Natural killer cell (primary cell): ENCODE data around the gene TCL1B. TPM values are rescaled to one million over a fixed set of nuclear protein-coding genes. Genes with fewer than 3 reads are reported as not detected.
"Not testable (repeated sequence)": the region's sequence is repeated elsewhere in the genome, so short reads cannot be mapped to it uniquely, and the experiment has no call there.

Experiments used
- ATAC-seq, 3 donors: fragments of 150-1000 bp in 2 of 3; fragments of 200-7000 bp in 1 of 3; cut with Tn5 transposase; 1 replicate in 1 of 3; 2 replicates in 2 of 3; pipeline ENCODE4 v1.10.0; 2021; ENCODE audit warnings: mild to moderate bottlenecking in 2 of 3, moderate library complexity in 2 of 3
- DNase-seq, 2 donors: peaks; one replicate each; pipeline versions ENCODE4 v3.0.0 to v3.0.0-alpha.2; 2013 to 2021; ENCODE audit warnings: mixed read lengths in 1 of 2
- H3K27ac ChIP-seq: one replicate; pipeline ENCODE4 v1.5.1; 2013; ENCODE audit warnings: mild to moderate bottlenecking, low read length
- H3K27me3 ChIP-seq: one replicate; pipeline ENCODE4 v1.6.1; 2013; ENCODE audit warnings: low read length; ENCODE audit not compliant: control insufficient read depth, insufficient read depth
- H3K36me3 ChIP-seq: one replicate; pipeline ENCODE4 v1.6.1; 2013; ENCODE audit warnings: low read length; ENCODE audit not compliant: control insufficient read depth, insufficient read depth
- H3K4me1 ChIP-seq: one replicate; pipeline ENCODE4 v1.6.1; 2013; ENCODE audit warnings: low read length; ENCODE audit not compliant: control insufficient read depth, insufficient read depth
- H3K4me3 ChIP-seq: one replicate; pipeline ENCODE4 v1.5.1; 2013; ENCODE audit warnings: low read length
- H3K9me3 ChIP-seq: one replicate; pipeline ENCODE4 v1.6.1; 2013; ENCODE audit warnings: low read length; ENCODE audit not compliant: control insufficient read depth, insufficient read depth
- H3K27ac Mint-ChIP-seq, 2 donors: one replicate each; pipeline ENCODE4 v1.8.0; 2022; ENCODE audit warnings: mild to moderate bottlenecking in 2 of 2, mixed read lengths in 2 of 2, moderate library complexity in 1 of 2
- H3K27me3 Mint-ChIP-seq, 2 donors: one replicate each; pipeline ENCODE4 v1.8.0; 2022; ENCODE audit warnings: low read depth in 2 of 2, mixed read lengths in 2 of 2
- H3K36me3 Mint-ChIP-seq: one replicate; pipeline ENCODE4 v1.8.0; 2022; ENCODE audit warnings: mixed read lengths
- H3K4me1 Mint-ChIP-seq, 2 donors: one replicate each; pipeline ENCODE4 v1.8.0; 2022; ENCODE audit warnings: mixed read lengths in 2 of 2
- H3K4me3 Mint-ChIP-seq: one replicate; pipeline ENCODE4 v1.8.0; 2022; ENCODE audit warnings: mild to moderate bottlenecking, moderate library complexity, mixed read lengths
- H3K9me3 Mint-ChIP-seq, 2 donors: one replicate each; pipeline ENCODE4 v1.8.0; 2022; ENCODE audit warnings: mixed read lengths in 2 of 2
- WGBS: methylation state at CpG from one replicate; pipeline ENCODE4 v1.1.7; 2013; ENCODE audit warnings: missing lambda C conversion rate; ENCODE audit not compliant: insufficient coverage; 5-methylcytosine and 5-hydroxymethylcytosine counted together
- intact Hi-C: fragments of 100-400 bp; cut with micrococcal nuclease; formaldehyde crosslinking; loops from one replicate; pipeline ENCODE4 v1.14.2; 2022
- total RNA-seq, 4 donors: library from RNA; stranded (reverse); fragments of 120-200 nt in 1 of 4; gene quantifications; one replicate each; pipeline versions ENCODE4 v1.2.3 to v1.2.4, GENCODE V29; 2013 to 2022
- TF ChIP-seq, protein P1 (sequence below): fragments of 200-600 bp; IDR thresholded peaks from one replicate; pipeline ENCODE4 v1.8.0; 2022; ENCODE audit warnings: antibody characterized with exemption

Gene TCL1B
- total RNA-seq, 3 donors from 2014 or later (not counting 1 experiment from before 2014, with no cell fraction given): not detected

DNA sequence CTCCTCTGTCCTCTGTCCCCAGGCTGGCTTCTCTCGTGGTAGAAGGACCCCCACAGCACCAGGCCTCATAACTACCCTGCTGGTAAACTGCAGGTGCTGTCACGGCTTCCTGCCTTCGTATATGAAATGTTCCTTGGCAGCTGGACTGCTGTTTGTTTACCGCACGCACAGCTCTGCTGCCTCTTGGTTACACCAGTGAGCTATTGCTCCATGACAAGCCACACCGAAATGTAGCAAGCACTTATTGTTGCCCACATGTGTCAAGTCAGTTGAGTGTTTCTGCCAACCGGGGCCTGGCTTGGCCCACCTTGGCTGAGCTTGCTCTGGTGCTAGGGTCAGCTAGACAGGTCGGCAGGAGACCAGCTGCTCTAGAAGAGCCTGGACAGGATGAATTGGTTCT lies 21.7 kb upstream of the TCL1B start:
- Histone ChIP-seq H3K36me3 (no peaks in the 10 kb centered on the region), H3K9me3 (no peaks in the 10 kb centered on the region), H3K4me3 (no peak overlapping the region), H3K4me1 (no peaks in the 10 kb centered on the region), H3K27me3 (no peaks in the 10 kb centered on the region), H3K27ac (peak overlapping the region; percentile 2)
- peaks cover 0 to 5% of the 10 kb centered on the region in 2 donors for H3K4me1 Mint-ChIP-seq
- no peak overlapping the region for H3K4me3 Mint-ChIP-seq
- TF ChIP-seq, protein P1, sequence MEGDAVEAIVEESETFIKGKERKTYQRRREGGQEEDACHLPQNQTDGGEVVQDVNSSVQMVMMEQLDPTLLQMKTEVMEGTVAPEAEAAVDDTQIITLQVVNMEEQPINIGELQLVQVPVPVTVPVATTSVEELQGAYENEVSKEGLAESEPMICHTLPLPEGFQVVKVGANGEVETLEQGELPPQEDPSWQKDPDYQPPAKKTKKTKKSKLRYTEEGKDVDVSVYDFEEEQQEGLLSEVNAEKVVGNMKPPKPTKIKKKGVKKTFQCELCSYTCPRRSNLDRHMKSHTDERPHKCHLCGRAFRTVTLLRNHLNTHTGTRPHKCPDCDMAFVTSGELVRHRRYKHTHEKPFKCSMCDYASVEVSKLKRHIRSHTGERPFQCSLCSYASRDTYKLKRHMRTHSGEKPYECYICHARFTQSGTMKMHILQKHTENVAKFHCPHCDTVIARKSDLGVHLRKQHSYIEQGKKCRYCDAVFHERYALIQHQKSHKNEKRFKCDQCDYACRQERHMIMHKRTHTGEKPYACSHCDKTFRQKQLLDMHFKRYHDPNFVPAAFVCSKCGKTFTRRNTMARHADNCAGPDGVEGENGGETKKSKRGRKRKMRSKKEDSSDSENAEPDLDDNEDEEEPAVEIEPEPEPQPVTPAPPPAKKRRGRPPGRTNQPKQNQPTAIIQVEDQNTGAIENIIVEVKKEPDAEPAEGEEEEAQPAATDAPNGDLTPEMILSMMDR: no peak
- peaks cover 4 to 23% of the 10 kb centered on the region in 2 donors for H3K27me3 Mint-ChIP-seq
- no peak overlapping the region for H3K27ac Mint-ChIP-seq
- H3K9me3 Mint-ChIP-seq: no peaks in the 10 kb centered on the region
- no peak for ATAC-seq
- H3K36me3 Mint-ChIP-seq: no peaks in the 10 kb centered on the region
- DNase-seq: no peak
- intact Hi-C loops: no loop called here
- 67% methylated on average over 8 of the region's 8 CpGs for WGBS

DNA sequence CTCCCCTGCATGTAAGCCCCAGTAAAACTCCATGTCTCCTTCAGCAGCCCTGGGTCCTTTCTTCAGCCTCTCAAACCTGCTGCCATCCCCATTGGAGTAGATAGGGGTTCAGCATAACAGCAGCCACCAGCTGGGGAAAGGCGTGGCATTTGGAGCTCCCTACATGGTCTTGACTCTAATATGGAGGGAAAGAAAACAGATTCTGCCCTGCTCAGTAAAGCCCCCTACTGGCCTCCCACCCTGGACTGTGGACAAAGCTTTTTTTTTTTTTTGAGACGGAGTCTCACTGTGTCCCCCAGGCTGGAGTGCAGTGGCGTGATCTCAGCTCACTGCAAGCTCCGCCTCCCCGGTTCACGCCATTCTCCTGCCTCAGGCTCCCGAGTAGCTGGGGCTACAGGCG lies 20.7 kb upstream of the TCL1B start:
- ATAC-seq, H3K36me3 Mint-ChIP-seq, H3K9me3 ChIP-seq, H3K27me3 ChIP-seq, H3K9me3 Mint-ChIP-seq, DNase-seq, intact Hi-C loops, H3K27ac ChIP-seq, H3K27ac Mint-ChIP-seq, H3K36me3 ChIP-seq, H3K4me3 Mint-ChIP-seq, H3K4me1 Mint-ChIP-seq, H3K4me1 ChIP-seq, H3K4me3 ChIP-seq: not testable (repeated sequence)
- H3K27me3 Mint-ChIP-seq: peaks cover 10 to 15% of the 10 kb centered on the region in 2 donors
- WGBS: 62% methylated on average over 7 of the region's 8 CpGs

DNA sequence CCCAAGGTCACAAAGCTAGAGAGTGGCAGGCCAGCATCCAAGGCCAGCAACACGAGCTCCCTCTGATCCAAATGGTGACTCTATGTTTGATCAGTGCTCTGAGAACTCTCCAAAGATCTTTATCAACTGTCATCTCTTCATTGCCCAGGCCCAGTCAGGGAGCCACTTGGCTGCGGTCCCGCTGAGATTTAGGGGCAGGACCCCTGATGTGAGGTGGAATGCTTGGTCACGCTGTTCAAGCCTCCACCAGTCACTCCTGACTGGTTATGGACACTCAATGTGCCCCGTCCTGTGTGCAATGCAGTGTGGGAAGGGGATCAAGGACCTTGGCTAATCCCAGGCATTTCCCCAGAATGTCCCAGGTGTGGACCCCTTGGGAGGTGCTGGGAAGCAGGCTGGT lies 19.8 kb upstream of the TCL1B start:
- 76% methylated on average over 5 of the region's 5 CpGs for WGBS
- DNase-seq (no peak), ATAC-seq (no peak)
- H3K4me3 Mint-ChIP-seq: no peak overlapping the region
- Histone ChIP-seq H3K27me3 (no peaks in the 10 kb centered on the region), H3K4me3 (no peak overlapping the region), H3K36me3 (no peaks in the 10 kb centered on the region), H3K27ac (no peak overlapping the region), H3K4me1 (no peaks in the 10 kb centered on the region), H3K9me3 (no peaks in the 10 kb centered on the region)
- peaks cover 15% of the 10 kb centered on the region in 2 donors for H3K27me3 Mint-ChIP-seq
- TF ChIP-seq, protein P1: no peak
- no peak overlapping the region for H3K27ac Mint-ChIP-seq
- peaks cover 0 to 5% of the 10 kb centered on the region in 2 donors for H3K4me1 Mint-ChIP-seq
- no peaks in the 10 kb centered on the region for H3K36me3 Mint-ChIP-seq
- intact Hi-C loops: no loop called here
- no peaks in the 10 kb centered on the region for H3K9me3 Mint-ChIP-seq

DNA sequence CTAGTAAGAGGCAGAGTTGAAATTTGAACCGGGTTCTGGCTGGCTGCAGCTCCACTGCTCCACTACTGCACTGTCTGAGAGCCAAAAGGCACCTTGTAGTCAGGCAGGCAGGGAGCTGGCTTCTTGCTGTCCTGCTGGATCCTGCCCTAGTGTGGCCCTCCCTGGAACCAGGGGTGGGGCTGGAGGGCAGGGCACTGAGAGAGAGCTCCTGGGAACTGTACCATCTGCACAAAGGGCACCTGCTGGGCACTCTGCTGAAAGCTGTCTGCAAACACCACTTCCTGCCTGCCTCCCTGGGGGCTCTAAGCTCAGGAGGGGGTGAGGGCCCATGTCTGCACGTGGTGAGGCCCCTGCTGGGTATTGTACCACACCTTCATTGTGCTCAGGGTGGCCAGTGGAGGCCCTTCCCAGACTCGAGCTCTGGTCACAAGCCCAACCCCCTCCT lies 19.0 kb upstream of the TCL1B start:
- DNase-seq: no peak
- no peaks in the 10 kb centered on the region for H3K9me3 Mint-ChIP-seq
- ATAC-seq: no peak
- no peaks in the 10 kb centered on the region for H3K36me3 ChIP-seq
- no peaks in the 10 kb centered on the region for H3K36me3 Mint-ChIP-seq
- no peak overlapping the region for H3K27ac Mint-ChIP-seq
- H3K27ac ChIP-seq: no peak overlapping the region
- no peaks in the 10 kb centered on the region for H3K27me3 ChIP-seq
- H3K4me1 Mint-ChIP-seq: peaks cover 0 to 5% of the 10 kb centered on the region in 2 donors
- intact Hi-C loops: no loop called here
- H3K4me3 Mint-ChIP-seq: no peak overlapping the region
- H3K27me3 Mint-ChIP-seq: peaks cover 12 to 14% of the 10 kb centered on the region in 2 donors
- H3K9me3 ChIP-seq: no peaks in the 10 kb centered on the region
- no peaks in the 10 kb centered on the region for H3K4me1 ChIP-seq
- H3K4me3 ChIP-seq: no peak overlapping the region
- TF ChIP-seq, protein P1: no peak
- 29% methylated on average over 3 of the region's 3 CpGs for WGBS
